H1 (cell line): ENCODE results near the gene UPK2. TPM values are rescaled to one million over a fixed set of nuclear protein-coding genes. Genes with fewer than 3 reads are reported as not detected.

Experiments
- CTCF ChIA-PET: fragments of 300-600 bp; sonication (Branson Sonifier 250); formaldehyde crosslinking; loops from one replicate; lab custom pipeline; 2021; ENCODE audit not compliant: partially characterized antibody; lab: Charles Lee
- POLR2A ChIA-PET: fragments of 300-600 bp; sonication (Branson Sonifier 250); formaldehyde crosslinking; loops from one replicate; lab custom pipeline; 2021; ENCODE audit warnings: inconsistent platforms; ENCODE audit not compliant: partially characterized antibody; lab: Charles Lee
- DNase-seq, 2 experiments: peaks; one replicate each; pipeline versions ENCODE4 v3.0.0 to v3.0.0-alpha.2; 2010 to 2022; ENCODE audit warnings: low spot score in 2 of 2, low read depth in 1 of 2, mixed read lengths in 1 of 2
- FAIRE-seq: peaks from 2 replicates; lab custom pipeline; 2011; peaks lifted over from hg19 to GRCh38; lab: Jason Lieb, UNC
- H2AFZ ChIP-seq: 2 replicates; pipeline ENCODE4 v1.8.1; 2012; ENCODE audit warnings: low read length, inconsistent platforms
- H2AK5ac ChIP-seq: 2 replicates; pipeline ENCODE4 v1.6.1; 2013; ENCODE audit warnings: low read depth, low read length
- H2BK120ac ChIP-seq: replicated peaks from 2 replicates; pipeline ENCODE3; 2013; ENCODE audit warnings: low read depth, low read length, inconsistent platforms
- H2BK12ac ChIP-seq: 2 replicates; pipeline ENCODE4 v1.6.1; 2013; ENCODE audit warnings: low read depth, low read length
- H2BK15ac ChIP-seq: 2 replicates; pipeline ENCODE4 v1.6.1; 2013; ENCODE audit warnings: low read length
- H2BK20ac ChIP-seq: 2 replicates; pipeline ENCODE4 v1.6.1; 2013; ENCODE audit warnings: low read length
- H2BK5ac ChIP-seq: 2 replicates; pipeline ENCODE4 v1.6.1; 2013; ENCODE audit warnings: low read depth, low read length
- H3K14ac ChIP-seq: 2 replicates; pipeline ENCODE4 v1.6.1; 2013; ENCODE audit warnings: inconsistent platforms; ENCODE audit not compliant: insufficient read length
- H3K18ac ChIP-seq: 2 replicates; pipeline ENCODE4 v1.6.1; 2013; ENCODE audit warnings: low read length; ENCODE audit errors: extremely low read depth
- H3K23ac ChIP-seq: 2 replicates; pipeline ENCODE4 v1.6.1; 2013; ENCODE audit warnings: inconsistent platforms; ENCODE audit not compliant: insufficient read length
- H3K23me2 ChIP-seq: 2 replicates; pipeline ENCODE4 v1.6.1; 2013; ENCODE audit warnings: low read depth, low read length
- H3K27ac ChIP-seq: 2 replicates; pipeline ENCODE4 v1.6.1; 2011; ENCODE audit warnings: low read depth, low read length, inconsistent platforms
- H3K27me3 ChIP-seq, 4 experiments: replicated peaks in 1 of 4; 1 replicate in 1 of 4; 2 replicates in 3 of 4; pipeline versions ENCODE4 v1.6.1 to v1.8.1; 2011 to 2013; ENCODE audit warnings: low read length in 3 of 4, mild to moderate bottlenecking in 3 of 4, inconsistent platforms in 2 of 4, mixed read lengths in 2 of 4, moderate library complexity in 1 of 4; ENCODE audit not compliant: control insufficient read depth in 3 of 4, insufficient read depth in 3 of 4; ENCODE audit errors: extremely low read depth in 1 of 4
- H3K36me3 ChIP-seq, 4 experiments: 2 replicates each; pipeline versions ENCODE4 v1.6.1 to v1.8.1; 2011 to 2013; ENCODE audit warnings: mild to moderate bottlenecking in 4 of 4, low read length in 3 of 4, moderate library complexity in 2 of 4, control low read depth in 1 of 4, inconsistent platforms in 1 of 4; ENCODE audit not compliant: insufficient read depth in 4 of 4, control insufficient read depth in 2 of 4
- H3K4ac ChIP-seq: replicated peaks from 2 replicates; pipeline ENCODE3; 2013; ENCODE audit warnings: low read length, low read depth, mixed read lengths, inconsistent platforms; ENCODE audit not compliant: insufficient read length
- H3K4me1 ChIP-seq, 4 experiments: replicated peaks in 1 of 4; 1 replicate in 1 of 4; 2 replicates in 3 of 4; pipeline versions ENCODE4 v1.6.1 to v1.8.1; 2011 to 2013; ENCODE audit warnings: low read length in 3 of 4, inconsistent platforms in 2 of 4, mixed read lengths in 1 of 4; ENCODE audit not compliant: insufficient read depth in 4 of 4, control insufficient read depth in 3 of 4
- H3K4me2 ChIP-seq, 2 experiments: 2 replicates each; pipeline versions ENCODE4 v1.6.1 to v1.8.1; 2011 to 2013; ENCODE audit warnings: low read depth in 2 of 2, low read length in 2 of 2, control low read depth in 1 of 2, inconsistent platforms in 1 of 2, mild to moderate bottlenecking in 1 of 2; ENCODE audit not compliant: insufficient read depth in 1 of 2
- H3K4me3 ChIP-seq, 4 experiments: fragments of 200-600, 300-600 bp in 1 of 4; sonication (generic), shearing (Covaris generic), sonication (Bioruptor Twin) in 1 of 4; 2 replicates each; pipeline versions ENCODE4 v1.5.1 to v1.8.1; 2011 to 2016; ENCODE audit warnings: low read length in 4 of 4, low read depth in 3 of 4, control low read depth in 2 of 4, inconsistent platforms in 2 of 4, mild to moderate bottlenecking in 2 of 4, mixed read lengths in 1 of 4, moderate library complexity in 1 of 4; ENCODE audit not compliant: insufficient read depth in 2 of 4; ENCODE audit errors: extremely low read depth in 1 of 4
- H3K56ac ChIP-seq: replicated peaks from 2 replicates; pipeline ENCODE3; 2013; ENCODE audit warnings: low read depth, mild to moderate bottlenecking, mixed read lengths, low read length, inconsistent platforms; ENCODE audit not compliant: insufficient read length
- H3K79me1 ChIP-seq: 2 replicates; pipeline ENCODE4 v1.6.1; 2013; ENCODE audit warnings: low read depth, low read length, control low read depth
- H3K79me2 ChIP-seq, 2 experiments: 2 replicates each; pipeline versions ENCODE4 v1.6.1 to v1.8.1; 2012 to 2013; ENCODE audit warnings: low read length in 2 of 2, mild to moderate bottlenecking in 2 of 2, inconsistent platforms in 1 of 2; ENCODE audit not compliant: insufficient read depth in 2 of 2, control insufficient read depth in 1 of 2
- H3K9ac ChIP-seq, 4 experiments: replicated peaks in 1 of 4; 1 replicate in 1 of 4; 2 replicates in 3 of 4; pipeline versions ENCODE4 v1.6.1 to v1.8.1; 2011 to 2013; ENCODE audit warnings: low read depth in 3 of 4, low read length in 3 of 4, control low read depth in 2 of 4, mild to moderate bottlenecking in 2 of 4, moderate library complexity in 2 of 4, inconsistent platforms in 1 of 4; ENCODE audit errors: extremely low read depth in 1 of 4
- H3K9me3 ChIP-seq, 2 experiments: 2 replicates each; pipeline versions ENCODE4 v1.6.1 to v1.8.1; 2012 to 2013; ENCODE audit warnings: mild to moderate bottlenecking in 2 of 2, moderate library complexity in 2 of 2, control low read depth in 1 of 2, inconsistent platforms in 1 of 2, low read depth in 1 of 2, low read length in 1 of 2, mixed read lengths in 1 of 2; ENCODE audit not compliant: insufficient read depth in 2 of 2
- H4K20me1 ChIP-seq, 2 experiments: replicated peaks in 1 of 2; 2 replicates each; pipeline versions ENCODE3 to v1.8.1; 2011 to 2013; ENCODE audit warnings: inconsistent platforms in 2 of 2, low read length in 2 of 2, mild to moderate bottlenecking in 1 of 2; ENCODE audit not compliant: insufficient read depth in 2 of 2, control insufficient read depth in 1 of 2
- H4K5ac ChIP-seq: 2 replicates; pipeline ENCODE4 v1.6.1; 2013; ENCODE audit warnings: low read length, low read depth, mixed read lengths, inconsistent platforms; ENCODE audit not compliant: insufficient read length
- H4K8ac ChIP-seq: 2 replicates; pipeline ENCODE4 v1.8.0; 2013; ENCODE audit warnings: mild to moderate bottlenecking, moderate library complexity, low read length, inconsistent platforms; ENCODE audit not compliant: insufficient read depth; ENCODE audit errors: extremely low read depth
- H4K91ac ChIP-seq: replicated peaks from 2 replicates; pipeline ENCODE3; 2013; ENCODE audit warnings: low read length, mixed read lengths, inconsistent platforms; ENCODE audit not compliant: insufficient read length
- CBX5 ChIP-seq: fragments of 300-800, 300-1000 bp; sonication (generic); IDR thresholded peaks from 2 replicates; pipeline ENCODE4 v1.7.1; 2016; ENCODE audit warnings: antibody characterized with exemption, low read length, low read depth
- GTF2F1 ChIP-seq: IDR thresholded peaks from 2 replicates; pipeline ENCODE4 v1.6.1; 2012; ENCODE audit warnings: low read depth, low read length, improper control_type of control experiment, borderline replicate concordance
- JUND ChIP-seq: IDR thresholded peaks from 2 replicates; pipeline ENCODE4 v1.6.1; 2011; ENCODE audit warnings: mild to moderate bottlenecking, improper control_type of control experiment, low read length
- KDM5A ChIP-seq: fragments of 200-600 bp; IDR thresholded peaks from 2 replicates; pipeline ENCODE4 v1.7.1; 2012; ENCODE audit warnings: mild to moderate bottlenecking, low read length, inconsistent platforms, mixed read lengths
- PHF8 ChIP-seq: fragments of 200-600 bp; sonication (generic); conservative IDR thresholded peaks from 2 replicates; pipeline ENCODE4 v1.7.1; 2012; ENCODE audit warnings: low read depth, mild to moderate bottlenecking, inconsistent platforms, low read length, moderate library complexity
- POLR2AphosphoS5 ChIP-seq: IDR thresholded peaks from 2 replicates; pipeline ENCODE4 v1.6.1; 2011; ENCODE audit warnings: low read depth, low read length
- RAD21 ChIP-seq, 2 experiments: IDR thresholded peaks in 1 of 2; conservative IDR thresholded peaks in 1 of 2; 2 replicates each; pipeline ENCODE4 v1.6.1; 2011; ENCODE audit warnings: low read depth in 2 of 2, low read length in 2 of 2, improper control_type of control experiment in 1 of 2, inconsistent platforms in 1 of 2, mild to moderate bottlenecking in 1 of 2, moderate library complexity in 1 of 2
- RBBP5 ChIP-seq: IDR thresholded peaks from 2 replicates; pipeline ENCODE4 v1.7.1; 2012; ENCODE audit warnings: low read depth, mild to moderate bottlenecking, inconsistent platforms, low read length, moderate library complexity, borderline replicate concordance
- RXRA ChIP-seq: IDR thresholded peaks from 2 replicates; pipeline ENCODE4 v1.6.1; 2011; ENCODE audit warnings: low read depth, mild to moderate bottlenecking, low read length, moderate library complexity; ENCODE audit not compliant: insufficient read depth
- SIX5 ChIP-seq: IDR thresholded peaks from 2 replicates; pipeline ENCODE4 v1.6.1; 2011; ENCODE audit warnings: mild to moderate bottlenecking, low read depth, low read length
- SP1 ChIP-seq: IDR thresholded peaks from 2 replicates; pipeline ENCODE4 v1.6.1; 2011; ENCODE audit warnings: low read depth, low read length
- TBP ChIP-seq: IDR thresholded peaks from 2 replicates; pipeline ENCODE4 v1.6.1; 2011; ENCODE audit warnings: low read depth, low read length, improper control_type of control experiment
- TEAD4 ChIP-seq: IDR thresholded peaks from 2 replicates; pipeline ENCODE4 v1.6.1; 2012; ENCODE audit warnings: low read depth, low read length, inconsistent platforms, mixed read lengths
- WGBS, 2 experiments: shearing (Covaris generic) in 1 of 2; methylation state at CpG; one replicate each; pipeline versions ENCODE4 v1.1.6 to v1.1.7; 2013 to 2015; ENCODE audit warnings: low lambda C conversion rate in 2 of 2, mixed read lengths in 2 of 2, inconsistent platforms in 1 of 2, low coverage in 1 of 2, missing lambda C conversion rate in 1 of 2; ENCODE audit not compliant: insufficient replicate concordance in 2 of 2, insufficient coverage in 1 of 2, insufficient read length in 1 of 2; ENCODE audit errors: extremely low coverage in 1 of 2, missing lambda C conversion rate in 1 of 2; 5-methylcytosine and 5-hydroxymethylcytosine counted together
- polyA plus RNA-seq, 7 experiments: library from polyadenylated mRNA; depleted of rRNA in 3 of 7; stranded (reverse) in 5 of 7; unstranded in 2 of 7; fragments of >200 nt in 5 of 7; fragments of 200-250 nt in 2 of 7; gene quantifications; 1 replicate in 5 of 7; 2 replicates in 1 of 7; 4 replicates in 1 of 7; pipeline versions ENCODE4 v1.2.1 to v1.2.3, GENCODE V29; 2011 to 2013; ENCODE audit warnings: missing spikeins in 2 of 7, mixed read lengths in 2 of 7
- total RNA-seq: library from RNA; stranded (reverse); fragmentation: NEBNext Ultra II Directional; extraction: Animal tissue kit (Norgen Biotek cat#: 25700); gene quantifications from 2 replicates; pipeline ENCODE4 v1.2.1, GENCODE V29; 2021

The UPK2 gene
- total and polyA plus RNA-seq, 2 of the 8 experiments (the other 6 are each of a cell fraction or from before 2014, with no cell fraction given), result 0.76 TPM; not detected in 1

GRCh38 chr11:118918686-118919280 lies 37.3 kb upstream of the UPK2 start:
- H3K4me1 ChIP-seq, result peaks cover 33 to 92% (median 84%) of the 10 kb centered on the region in 4 experiments
- peak in 1 of 2 experiments; percentile 59 for DNase-seq
- 55% methylated on average over 8 of the region's 13 CpGs; no CpG with 5 or more reads in 1 of the 2 experiments for WGBS, 2 experiments
- H3K79me2 ChIP-seq, result peaks cover 12 to 94% of the 10 kb centered on the region in 2 experiments
- peak overlapping the region; percentile 89; the same call in 1 of the 2 replicates for H2BK20ac ChIP-seq
- FAIRE-seq, result no peak
- peak overlapping the region; percentile 55; the same call in 1 of the 2 replicates for H2BK15ac ChIP-seq
- peak overlapping the region; percentile 64; the same call in 1 of the 2 replicates for H4K8ac ChIP-seq
- H2BK12ac ChIP-seq, result peak overlapping the region; percentile 94
- peak overlapping the region; percentile 48 for H3K56ac ChIP-seq
- peak overlapping the region; percentile 75 for H3K27ac ChIP-seq
- peaks cover 20% of the 10 kb centered on the region for H3K79me1 ChIP-seq
- no peaks in the 10 kb centered on the region; a peak in 1 of 8 replicates for H3K36me3 ChIP-seq
- CTCF ChIA-PET, result no interaction called here
- TF ChIP-seq RXRA (no peak), TEAD4 (no peak), RAD21 (IDR thresholded peaks at IDR 0.05 in 1 of 2, conservative IDR thresholded peaks at IDR 0.05 in 1 of 2; ENCODE audit: low read depth in 2 of 2, low read length in 2 of 2) (no peak), CBX5 (no peak), TBP (no peak), KDM5A (no peak), JUND (no peak), GTF2F1 (no peak), SIX5 (no peak), SP1 (no peak), POLR2AphosphoS5 (no peak), RBBP5 (no peak), PHF8 (no peak)
- no peak overlapping the region for H3K23ac ChIP-seq
- peak overlapping the region; percentile 95 for H2BK5ac ChIP-seq
- no peaks in the 10 kb centered on the region for H3K9me3 ChIP-seq
- H3K27me3 ChIP-seq, result no peaks in the 10 kb centered on the region
- peaks cover 7% of the 10 kb centered on the region for H3K23me2 ChIP-seq
- H2AK5ac ChIP-seq, result no peak overlapping the region; the same call in 1 of the 2 replicates
- H4K91ac ChIP-seq, result peak overlapping the region; percentile 91
- H2BK120ac ChIP-seq, result peak overlapping the region; percentile 44
- H3K18ac ChIP-seq, result peak overlapping the region; percentile 91
- peak overlapping the region; percentile 68 to 70 for H3K4me2 ChIP-seq
- H4K20me1 ChIP-seq, result peaks cover 5 to 11% of the 10 kb centered on the region in 2 experiments
- H2AFZ ChIP-seq, result no peak overlapping the region
- H3K9ac ChIP-seq, result no peak overlapping the region; a peak in 1 of 7 replicates
- H3K4ac ChIP-seq, result peak overlapping the region; percentile 95
- H3K4me3 ChIP-seq, result peak overlapping the region in 3 of 4 experiments; percentile 10 to 44 (median 36); a peak in 4 of 8 replicates
- H3K14ac ChIP-seq, result peak overlapping the region; percentile 21
- POLR2A ChIA-PET, result no interaction called here
- H4K5ac ChIP-seq, result peak overlapping the region; percentile 64
